ENCODE results near the gene CAMK1D. TPM values are rescaled to one million over a fixed set of nuclear protein-coding genes. Genes with fewer than 3 reads are reported as not detected.
A peak's percentile ranks its signal among the peaks of the same experiment; 100 is the strongest.

The CAMK1D gene
- total and polyA plus RNA-seq, 8 donors, result 1.4 to 26.9 (median 3.9) TPM

- 77 to 85% (median 82%) methylated on average over 4 of the region's 4 CpGs for WGBS, 5 donors
- no peak for TF ChIP-seq POLR2A (IDR thresholded peaks at IDR 0.05)
- no peak for TF ChIP-seq CTCF (IDR thresholded peaks at IDR 0.05)
- TF ChIP-seq EP300 (IDR thresholded peaks at IDR 0.05), result no peak
- TF ChIP-seq POLR2AphosphoS5 (IDR thresholded peaks at IDR 0.05), result no peak
- DNase-seq, result no peak
- intact Hi-C loops (cut with DNase I; ENCODE audit: low total_unique reads), result no loop called here
- no peak overlapping the region for H3K4me3 ChIP-seq
- no peaks in the 10 kb centered on the region for H3K27me3 ChIP-seq
- no peaks in the 10 kb centered on the region for H3K36me3 ChIP-seq
- no peak overlapping the region for H3K27ac ChIP-seq
- no peaks in the 10 kb centered on the region for H3K9me3 ChIP-seq
- no peaks in the 10 kb centered on the region for H3K4me1 ChIP-seq
Observed at GRCh38 chr10:12644380-12645144, 295.2 kb downstream of the CAMK1D start.

- no peaks in the 10 kb centered on the region for H3K4me1 ChIP-seq
- intact Hi-C loops (cut with DNase I; ENCODE audit: low total_unique reads), result no loop called here
- peaks cover 0 to 8% (median 0%) of the 10 kb centered on the region in 4 donors for H3K36me3 ChIP-seq
- no peak overlapping the region for H3K4me3 ChIP-seq
- H3K27me3 ChIP-seq, result peaks cover 0 to 6% (median 3%) of the 10 kb centered on the region in 3 donors
- WGBS, 5 donors, result 88 to 93% (median 91%) methylated on average over 11 of the region's 11 CpGs
- DNase-seq, result no peak
- H3K9me3 ChIP-seq, result no peaks in the 10 kb centered on the region
- TF ChIP-seq EP300 (IDR thresholded peaks at IDR 0.05), result no peak
- TF ChIP-seq POLR2AphosphoS5 (IDR thresholded peaks at IDR 0.05), result no peak
- H3K27ac ChIP-seq, result no peak overlapping the region
Observed at GRCh38 chr10:12645449-12645848, 296.1 kb downstream of the CAMK1D start.

GRCh38 chr10:12649012-12649584 is 299.8 kb downstream of the CAMK1D start:
- Histone ChIP-seq H3K27me3 (peaks cover 0 to 6% (median 3%) of the 10 kb centered on the region in 3 donors), H3K4me3 (no peak overlapping the region), H3K27ac (no peak overlapping the region), H3K9me3 (peaks cover 0 to 3% (median 0%) of the 10 kb centered on the region in 4 donors), H3K4me1 (no peaks in the 10 kb centered on the region), H3K36me3 (peaks cover 0 to 9% (median 0%) of the 10 kb centered on the region in 4 donors)
- intact Hi-C loops (cut with DNase I; ENCODE audit: low total_unique reads), result no loop called here
- TF ChIP-seq POLR2A (IDR thresholded peaks at IDR 0.05), result no peak
- TF ChIP-seq EP300 (IDR thresholded peaks at IDR 0.05), result no peak
- TF ChIP-seq CTCF (IDR thresholded peaks at IDR 0.05), result no peak
- no peak for TF ChIP-seq POLR2AphosphoS5 (IDR thresholded peaks at IDR 0.05)
- peak in 1 of 2 donors; percentile 34 for DNase-seq
- WGBS, 5 donors, result 27 to 55% (median 39%) methylated on average over 9 of the region's 9 CpGs

GRCh38 chr10:12650122-12650521 is 300.8 kb downstream of the CAMK1D start:
- Histone ChIP-seq H3K27ac (no peak overlapping the region), H3K4me1 (no peaks in the 10 kb centered on the region), H3K4me3 (no peak overlapping the region), H3K36me3 (peaks cover 0 to 9% (median 0%) of the 10 kb centered on the region in 4 donors), H3K27me3 (peaks cover 0 to 6% (median 3%) of the 10 kb centered on the region in 3 donors), H3K9me3 (peaks cover 0 to 8% (median 0%) of the 10 kb centered on the region in 4 donors)
- intact Hi-C loops (cut with DNase I; ENCODE audit: low total_unique reads), result no loop called here
- no peak for DNase-seq
- TF ChIP-seq POLR2A (IDR thresholded peaks at IDR 0.05) (no peak), POLR2AphosphoS5 (IDR thresholded peaks at IDR 0.05) (no peak), EP300 (IDR thresholded peaks at IDR 0.05) (no peak), CTCF (IDR thresholded peaks at IDR 0.05) (no peak)
- WGBS, 5 donors, result 64 to 90% (median 71%) methylated on average over 6 to 8 of the region's 8 CpGs

Data from stomach (tissue), 9 donors.